Stimulated activated CD4-positive, alpha-beta T cell treated with anti-CD3 and anti-CD28 coated beads, Interleukin-2, amount 100 ng/mL, for 4 hours (primary cell): ENCODE results near the gene ZNF20.
A peak's percentile ranks its signal among the peaks of the same experiment; 100 is the strongest.
"Not testable (repeated sequence)": the region's sequence is repeated elsewhere in the genome, so short reads cannot be mapped to it uniquely, and the experiment has no call there.

Source experiments
- DNase-seq: peaks from one replicate; pipeline ENCODE4 v3.0.0-alpha.2; 2020; ENCODE audit warnings: low read depth

Gene ZNF20

GRCh38 chr19:12112701-12113100, 27.4 kb downstream of the ZNF20 start:
- no peak for DNase-seq

- DNase-seq, result no peak
Measured at GRCh38 chr19:12111943-12112637, 28.1 kb downstream of the ZNF20 start.

GRCh38 chr19:12111176-12111575, 29.0 kb downstream of the ZNF20 start:
- no peak for DNase-seq

- not testable (repeated sequence) for DNase-seq
Measured at GRCh38 chr19:12103909-12104308, 36.2 kb downstream of the ZNF20 start.

- DNase-seq, result no peak
Measured at GRCh38 chr19:12098040-12098439, 42.1 kb downstream of the ZNF20 start.

DNA sequence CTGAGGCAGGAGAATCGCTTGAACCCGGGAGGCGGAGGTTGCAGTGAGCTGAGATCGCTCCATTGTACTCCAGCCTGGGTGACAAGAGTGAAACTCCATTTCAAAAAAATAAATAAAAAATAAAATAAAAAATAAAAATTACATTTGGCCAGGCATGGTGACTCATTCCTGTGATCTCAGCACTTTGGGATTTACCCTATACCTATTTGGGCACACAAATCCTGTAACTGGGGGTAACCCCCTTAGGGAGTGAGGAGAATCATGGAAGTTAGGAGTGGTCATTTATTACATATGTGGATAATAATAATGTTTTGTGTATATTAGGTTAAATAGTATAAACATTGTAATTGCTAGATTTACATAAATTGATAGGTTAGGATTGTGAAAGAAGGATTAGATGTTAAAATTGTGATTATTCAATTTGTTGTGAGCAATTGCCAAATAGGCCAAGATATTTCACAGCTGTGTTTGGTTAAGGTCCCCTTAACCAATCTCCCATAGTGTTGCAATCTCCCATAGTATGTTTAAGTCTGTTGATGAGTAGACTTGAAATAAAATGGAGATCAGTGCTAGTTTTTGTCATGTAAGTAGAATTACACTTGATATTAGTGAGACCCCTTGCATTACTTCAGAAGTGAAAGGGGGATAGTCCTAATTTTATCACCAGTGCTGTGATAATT, 44.9 kb downstream of the ZNF20 start:
- DNase-seq, result no peak

DNA sequence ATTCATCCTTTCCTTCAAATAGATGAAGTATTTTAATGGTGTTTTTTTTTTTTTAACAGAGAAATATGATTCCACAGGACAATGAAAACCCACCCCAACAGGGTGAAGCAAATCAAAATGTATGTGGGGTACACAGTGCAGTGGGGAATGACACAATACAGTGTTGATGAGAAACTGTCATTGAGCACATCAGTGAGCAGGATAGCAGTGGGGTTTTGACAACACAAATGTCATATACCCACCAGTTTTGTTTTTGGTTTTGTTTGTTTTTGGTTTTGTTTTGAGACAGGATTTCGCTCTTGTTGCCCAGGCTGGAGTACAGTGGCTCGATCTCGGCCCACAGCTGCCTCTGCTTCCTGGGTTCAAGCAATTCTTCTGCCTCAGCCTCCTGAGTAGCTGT, 46.4 kb downstream of the ZNF20 start:
- no peak for DNase-seq

- DNase-seq, result no peak
Measured at GRCh38 chr19:12092956-12093355, 47.2 kb downstream of the ZNF20 start.

GRCh38 chr19:12092065-12092867, 47.9 kb downstream of the ZNF20 start:
- peak; percentile 14 for DNase-seq

GRCh38 chr19:12090807-12091206, 49.3 kb downstream of the ZNF20 start:
- DNase-seq, result peak; percentile 25

GRCh38 chr19:12085074-12085818, 54.9 kb downstream of the ZNF20 start:
- no peak for DNase-seq

DNA sequence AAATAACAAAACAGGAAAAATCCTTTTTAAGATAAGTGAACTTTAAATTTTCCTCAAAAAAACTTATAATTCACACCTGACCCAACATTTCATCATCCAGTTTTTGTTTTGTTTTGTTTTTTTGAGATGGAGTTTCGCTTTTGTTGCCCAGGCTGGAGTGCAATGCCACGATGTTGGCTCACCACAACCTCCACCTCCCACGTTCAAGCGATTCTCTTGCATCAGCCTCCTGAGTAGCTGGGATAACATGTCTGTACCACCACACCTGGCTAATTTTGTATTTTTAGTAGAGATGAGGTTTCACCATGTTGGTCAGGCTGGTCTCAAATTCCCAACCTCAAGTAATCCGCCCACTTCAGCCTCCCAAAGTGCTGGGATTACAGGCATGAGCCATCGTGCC, 56.8 kb downstream of the ZNF20 start:
- not testable (repeated sequence) for DNase-seq
